ENCODE results near the gene TMPRSS6. TPM values are rescaled to one million over a fixed set of nuclear protein-coding genes. Genes with fewer than 3 reads are reported as not detected.

Gene TMPRSS6
- total and polyA plus RNA-seq, 4 donors = 0.09 to 1.0 (median 0.69) TPM

GRCh38 chr22:37121887-37122591, 12.5 kb upstream of the TMPRSS6 start:
- WGBS, 2 donors = 23 to 27% methylated on average over 15 of the region's 15 CpGs
- H3K27ac ChIP-seq (ENCODE audit: low read depth in 1 of 2, low read length in 1 of 2) = no peak overlapping the region
- no peak overlapping the region for H3K9ac ChIP-seq (ENCODE audit: insufficient read depth in 1 of 2, low read length in 2 of 2)
- DNase-seq (peak in 2 of 3 donors; percentile 25 to 27), ATAC-seq (ENCODE audit: insufficient read depth, low FRiP score) (no peak)
- no peaks in the 10 kb centered on the region for H3K27me3 ChIP-seq (ENCODE audit: control insufficient read depth in 3 of 3, insufficient read depth in 3 of 3, low read length in 2 of 3)
- H3K4me1 ChIP-seq (ENCODE audit: control insufficient read depth in 5 of 5, insufficient read depth in 5 of 5, low read length in 5 of 5) = peaks cover 0 to 4% (median 0%) of the 10 kb centered on the region in 5 donors
- TF ChIP-seq CTCF (IDR thresholded peaks at IDR 0.05; ENCODE audit: control extremely low read depth, extremely low read depth) = no peak
- no peaks in the 10 kb centered on the region for H3K9me3 ChIP-seq (ENCODE audit: control insufficient read depth in 4 of 4, insufficient read depth in 3 of 4, low read length in 3 of 4)
- no peak overlapping the region for H3K4me3 ChIP-seq
- no peaks in the 10 kb centered on the region for H3K36me3 ChIP-seq (ENCODE audit: control insufficient read depth in 4 of 4, insufficient read depth in 4 of 4, low read length in 4 of 4)

- Histone ChIP-seq H3K36me3 (ENCODE audit: control insufficient read depth in 4 of 4, insufficient read depth in 4 of 4, low read length in 4 of 4) (no peaks in the 10 kb centered on the region), H3K9ac (ENCODE audit: insufficient read depth in 1 of 2, low read length in 2 of 2) (no peak overlapping the region), H3K27ac (ENCODE audit: low read depth in 1 of 2, low read length in 1 of 2) (no peak overlapping the region), H3K9me3 (ENCODE audit: control insufficient read depth in 4 of 4, insufficient read depth in 3 of 4, low read length in 3 of 4) (no peaks in the 10 kb centered on the region), H3K27me3 (ENCODE audit: control insufficient read depth in 3 of 3, insufficient read depth in 3 of 3, low read length in 2 of 3) (no peaks in the 10 kb centered on the region), H3K4me1 (ENCODE audit: control insufficient read depth in 5 of 5, insufficient read depth in 5 of 5, low read length in 5 of 5) (peaks cover 0 to 4% (median 0%) of the 10 kb centered on the region in 5 donors), H3K4me3 (no peak overlapping the region)
- no peak for TF ChIP-seq CTCF (IDR thresholded peaks at IDR 0.05; ENCODE audit: control extremely low read depth, extremely low read depth)
- ATAC-seq (ENCODE audit: insufficient read depth, low FRiP score) (no peak), DNase-seq (no peak)
- 93 to 95% methylated on average over 11 of the region's 11 CpGs for WGBS, 2 donors
Observed at GRCh38 chr22:37120569-37121340, 11.2 kb upstream of the TMPRSS6 start.

GRCh38 chr22:37119872-37120271, 10.4 kb upstream of the TMPRSS6 start:
- no peak for TF ChIP-seq CTCF (IDR thresholded peaks at IDR 0.05; ENCODE audit: control extremely low read depth, extremely low read depth)
- H3K27me3 ChIP-seq (ENCODE audit: control insufficient read depth in 3 of 3, insufficient read depth in 3 of 3, low read length in 2 of 3) = no peaks in the 10 kb centered on the region
- H3K9ac ChIP-seq (ENCODE audit: insufficient read depth in 1 of 2, low read length in 2 of 2) = no peak overlapping the region
- H3K36me3 ChIP-seq (ENCODE audit: control insufficient read depth in 4 of 4, insufficient read depth in 4 of 4, low read length in 4 of 4) = no peaks in the 10 kb centered on the region
- 89 to 93% methylated on average over 13 of the region's 13 CpGs for WGBS, 2 donors
- H3K4me3 ChIP-seq = no peak overlapping the region
- DNase-seq = no peak
- no peak overlapping the region for H3K27ac ChIP-seq (ENCODE audit: low read depth in 1 of 2, low read length in 1 of 2)
- H3K4me1 ChIP-seq (ENCODE audit: control insufficient read depth in 5 of 5, insufficient read depth in 5 of 5, low read length in 5 of 5) = peaks cover 0 to 4% (median 0%) of the 10 kb centered on the region in 5 donors
- H3K9me3 ChIP-seq (ENCODE audit: control insufficient read depth in 4 of 4, insufficient read depth in 3 of 4, low read length in 3 of 4) = no peaks in the 10 kb centered on the region
- no peak for ATAC-seq (ENCODE audit: insufficient read depth, low FRiP score)
